ENCODE results near the gene TTC22.

DNA sequence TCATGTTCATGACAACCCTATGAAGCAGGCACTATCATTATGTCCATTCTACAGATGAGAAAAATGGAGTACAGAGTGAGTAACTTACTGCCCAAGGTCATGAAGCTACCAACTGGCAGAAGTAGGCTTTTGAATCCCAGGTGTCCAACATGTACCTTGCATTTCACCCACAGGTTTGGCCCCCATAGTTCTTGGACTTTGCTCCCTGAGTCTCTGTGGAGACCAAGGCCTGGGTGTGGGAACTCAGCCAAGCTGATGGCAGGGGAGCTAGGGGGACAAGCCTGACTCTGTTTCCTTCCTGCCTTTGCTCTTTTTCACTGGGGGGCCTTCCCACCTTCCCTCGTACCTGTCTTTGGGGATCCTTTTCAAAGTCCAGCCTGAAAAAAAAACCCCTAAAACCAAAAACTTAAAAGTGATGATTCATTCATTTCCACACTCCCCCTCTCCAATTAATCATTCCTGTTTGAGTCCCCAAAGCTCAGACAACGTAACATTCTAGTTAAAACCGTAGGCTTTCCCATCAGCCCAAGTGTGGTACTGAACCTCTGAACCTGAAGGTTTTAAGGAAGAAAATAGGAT lies 8.5 kb upstream of the TTC22 start:
- TF ChIP-seq, protein P1, sequence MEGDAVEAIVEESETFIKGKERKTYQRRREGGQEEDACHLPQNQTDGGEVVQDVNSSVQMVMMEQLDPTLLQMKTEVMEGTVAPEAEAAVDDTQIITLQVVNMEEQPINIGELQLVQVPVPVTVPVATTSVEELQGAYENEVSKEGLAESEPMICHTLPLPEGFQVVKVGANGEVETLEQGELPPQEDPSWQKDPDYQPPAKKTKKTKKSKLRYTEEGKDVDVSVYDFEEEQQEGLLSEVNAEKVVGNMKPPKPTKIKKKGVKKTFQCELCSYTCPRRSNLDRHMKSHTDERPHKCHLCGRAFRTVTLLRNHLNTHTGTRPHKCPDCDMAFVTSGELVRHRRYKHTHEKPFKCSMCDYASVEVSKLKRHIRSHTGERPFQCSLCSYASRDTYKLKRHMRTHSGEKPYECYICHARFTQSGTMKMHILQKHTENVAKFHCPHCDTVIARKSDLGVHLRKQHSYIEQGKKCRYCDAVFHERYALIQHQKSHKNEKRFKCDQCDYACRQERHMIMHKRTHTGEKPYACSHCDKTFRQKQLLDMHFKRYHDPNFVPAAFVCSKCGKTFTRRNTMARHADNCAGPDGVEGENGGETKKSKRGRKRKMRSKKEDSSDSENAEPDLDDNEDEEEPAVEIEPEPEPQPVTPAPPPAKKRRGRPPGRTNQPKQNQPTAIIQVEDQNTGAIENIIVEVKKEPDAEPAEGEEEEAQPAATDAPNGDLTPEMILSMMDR (IDR thresholded peaks at IDR 0.05), result no peak
- TF ChIP-seq POLR2A (IDR thresholded peaks at IDR 0.05), result no peak
